ENCODE results near the gene MPI.
"Not testable (repeated sequence)": the region's sequence is repeated elsewhere in the genome, so short reads cannot be mapped to it uniquely, and the experiment has no call there.

The MPI gene

GRCh38 chr15:74894383-74894782, 4.5 kb downstream of the MPI start:
- DNase-seq: not testable (repeated sequence)

GRCh38 chr15:74895830-74896229, 6.0 kb downstream of the MPI start:
- DNase-seq: no peak

- no peak for DNase-seq
Observed at GRCh38 chr15:74896316-74896715, 6.5 kb downstream of the MPI start.

GRCh38 chr15:74897300-74897701, 7.5 kb downstream of the MPI start:
- DNase-seq: no peak

GRCh38 chr15:74901612-74902063, 11.8 kb downstream of the MPI start:
- DNase-seq: peak; percentile 49

GRCh38 chr15:74902295-74903075, 12.6 kb downstream of the MPI start:
- DNase-seq: no peak

GRCh38 chr15:74903676-74904075, 13.8 kb downstream of the MPI start:
- no peak for DNase-seq

GRCh38 chr15:74904190-74904805, 14.5 kb downstream of the MPI start:
- no peak for DNase-seq

- DNase-seq: no peak
Observed at GRCh38 chr15:74906067-74906449, 16.2 kb downstream of the MPI start.

- DNase-seq: peak; percentile 85
Observed at GRCh38 chr15:74906450-74907162, 16.8 kb downstream of the MPI start, which contains the start of gene FAM219B. TSS of gene FAM219B (minus strand) at chr15:74906851. CDS start at chr15:74906800, 51 bp downstream.

- no peak for DNase-seq
Observed at GRCh38 chr15:74907163-74907870, 17.5 kb downstream of the MPI start.

- no peak for DNase-seq
Observed at GRCh38 chr15:74908635-74909034, 18.8 kb downstream of the MPI start.

- no peak for DNase-seq
Observed at GRCh38 chr15:74913041-74913440, 23.2 kb downstream of the MPI start.

- DNase-seq: not testable (repeated sequence)
Observed at GRCh38 chr15:74913799-74914198, 24.0 kb downstream of the MPI start.

GRCh38 chr15:74917676-74918075, 27.8 kb downstream of the MPI start:
- no peak for DNase-seq

- no peak for DNase-seq
Observed at GRCh38 chr15:74920456-74920855, 30.6 kb downstream of the MPI start.

- no peak for DNase-seq
Observed at GRCh38 chr15:74924525-74924924, 34.7 kb downstream of the MPI start.

GRCh38 chr15:74928771-74929198, 38.9 kb downstream of the MPI start:
- DNase-seq: no peak

GRCh38 chr15:74933573-74933972, 43.7 kb downstream of the MPI start:
- DNase-seq: no peak

GRCh38 chr15:74935193-74935592, 45.4 kb downstream of the MPI start:
- DNase-seq: not testable (repeated sequence)

- DNase-seq: no peak
Observed at GRCh38 chr15:74937272-74937589, 47.4 kb downstream of the MPI start.

GRCh38 chr15:74937590-74938371, 47.9 kb downstream of the MPI start, which contains the start of gene COX5A:
TSS of gene COX5A (minus strand) at chr15:74938073. CDS start at chr15:74938014, 59 bp downstream.
- peak; percentile 96 for DNase-seq
